LoVo (cell line): ENCODE data around the gene TLR10.
"Not testable (repeated sequence)": the region's sequence is repeated elsewhere in the genome, so short reads cannot be mapped to it uniquely, and the experiment has no call there.

Experiments
- DNase-seq: peaks from one replicate; pipeline ENCODE4 v3.0.0-alpha.2; 2016; ENCODE audit warnings: low spot score

Gene TLR10

GRCh38 chr4:38800961-38801450 lies 18.2 kb upstream of the TLR10 start:
- no peak for DNase-seq

GRCh38 chr4:38800366-38800765 lies 17.6 kb upstream of the TLR10 start:
- DNase-seq = no peak

GRCh38 chr4:38795087-38795486 lies 12.3 kb upstream of the TLR10 start:
- DNase-seq = no peak

- DNase-seq = no peak
Measured at GRCh38 chr4:38794051-38794450, 11.3 kb upstream of the TLR10 start.

GRCh38 chr4:38791010-38791409 lies 8.2 kb upstream of the TLR10 start:
- no peak for DNase-seq

- DNase-seq = no peak
Measured at GRCh38 chr4:38788317-38788716, 5.5 kb upstream of the TLR10 start.

GRCh38 chr4:38787693-38788092 lies 4.9 kb upstream of the TLR10 start:
- DNase-seq = no peak

GRCh38 chr4:38785901-38786402 lies 3.2 kb upstream of the TLR10 start:
- DNase-seq = no peak

- DNase-seq = no peak
Measured at GRCh38 chr4:38785041-38785790, 2.4 kb upstream of the TLR10 start.

- DNase-seq = no peak
Measured at GRCh38 chr4:38784141-38784540, 1.4 kb upstream of the TLR10 start.

GRCh38 chr4:38783109-38783460 lies 295 bp upstream of the TLR10 start:
- no peak for DNase-seq

GRCh38 chr4:38781854-38782261 lies 932 bp downstream of the TLR10 start:
- DNase-seq = no peak

GRCh38 chr4:38780833-38781484 lies 1.8 kb downstream of the TLR10 start:
- no peak for DNase-seq

- DNase-seq = no peak
Measured at GRCh38 chr4:38779790-38780189, 3.0 kb downstream of the TLR10 start.

GRCh38 chr4:38777925-38778324 lies 4.9 kb downstream of the TLR10 start:
- DNase-seq = not testable (repeated sequence)

- DNase-seq = no peak
Measured at GRCh38 chr4:38775326-38775725, 7.5 kb downstream of the TLR10 start.

- no peak for DNase-seq
Measured at GRCh38 chr4:38774181-38774955, 8.4 kb downstream of the TLR10 start.

GRCh38 chr4:38770281-38770680 lies 12.5 kb downstream of the TLR10 start:
- DNase-seq = not testable (repeated sequence)

GRCh38 chr4:38769857-38770256 lies 12.9 kb downstream of the TLR10 start:
- DNase-seq = no peak

- no peak for DNase-seq
Measured at GRCh38 chr4:38769441-38769840, 13.3 kb downstream of the TLR10 start.

- DNase-seq = no peak
Measured at GRCh38 chr4:38768968-38769394, 13.8 kb downstream of the TLR10 start.

GRCh38 chr4:38766940-38767339 lies 15.8 kb downstream of the TLR10 start:
- DNase-seq = not testable (repeated sequence)

GRCh38 chr4:38765382-38765781 lies 17.4 kb downstream of the TLR10 start:
- no peak for DNase-seq
